ENCODE data around the gene CRHR2.

Gene CRHR2

DNA sequence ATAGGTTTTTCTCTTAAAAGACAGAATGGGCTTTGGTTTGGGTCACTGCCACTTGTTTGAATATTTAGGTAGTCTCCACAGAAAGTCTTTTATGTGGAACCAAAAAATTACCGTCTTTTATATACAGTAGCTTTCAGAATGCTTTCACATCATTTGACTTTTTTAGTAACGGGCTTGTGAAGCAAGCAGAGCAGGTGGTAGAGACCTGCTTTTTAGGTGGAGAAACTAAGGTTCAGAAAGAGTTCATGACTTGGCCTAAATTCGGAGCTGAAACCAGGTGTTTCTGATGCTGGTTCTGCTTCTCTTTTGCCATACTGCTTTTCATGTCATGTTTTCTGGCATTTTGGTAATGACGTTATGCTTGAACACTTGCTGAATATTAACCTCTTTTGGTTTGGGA, 51.3 kb downstream of the CRHR2 start:
- Histone ChIP-seq H3K4me3 (ENCODE audit: low read depth in 1 of 2, low read length in 1 of 2) (no peak overlapping the region), H3K4me1 (ENCODE audit: control insufficient read depth in 1 of 2, insufficient read depth in 1 of 2, low read depth in 1 of 2, low read length in 1 of 2) (no peaks in the 10 kb centered on the region), H3K9me3 (no peaks in the 10 kb centered on the region), H3K27ac (no peak overlapping the region), H3K36me3 (peaks cover 88% of the 10 kb centered on the region), H3K27me3 (no peaks in the 10 kb centered on the region)
- TF ChIP-seq, protein P1, sequence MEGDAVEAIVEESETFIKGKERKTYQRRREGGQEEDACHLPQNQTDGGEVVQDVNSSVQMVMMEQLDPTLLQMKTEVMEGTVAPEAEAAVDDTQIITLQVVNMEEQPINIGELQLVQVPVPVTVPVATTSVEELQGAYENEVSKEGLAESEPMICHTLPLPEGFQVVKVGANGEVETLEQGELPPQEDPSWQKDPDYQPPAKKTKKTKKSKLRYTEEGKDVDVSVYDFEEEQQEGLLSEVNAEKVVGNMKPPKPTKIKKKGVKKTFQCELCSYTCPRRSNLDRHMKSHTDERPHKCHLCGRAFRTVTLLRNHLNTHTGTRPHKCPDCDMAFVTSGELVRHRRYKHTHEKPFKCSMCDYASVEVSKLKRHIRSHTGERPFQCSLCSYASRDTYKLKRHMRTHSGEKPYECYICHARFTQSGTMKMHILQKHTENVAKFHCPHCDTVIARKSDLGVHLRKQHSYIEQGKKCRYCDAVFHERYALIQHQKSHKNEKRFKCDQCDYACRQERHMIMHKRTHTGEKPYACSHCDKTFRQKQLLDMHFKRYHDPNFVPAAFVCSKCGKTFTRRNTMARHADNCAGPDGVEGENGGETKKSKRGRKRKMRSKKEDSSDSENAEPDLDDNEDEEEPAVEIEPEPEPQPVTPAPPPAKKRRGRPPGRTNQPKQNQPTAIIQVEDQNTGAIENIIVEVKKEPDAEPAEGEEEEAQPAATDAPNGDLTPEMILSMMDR (IDR thresholded peaks at IDR 0.05): no peak

DNA sequence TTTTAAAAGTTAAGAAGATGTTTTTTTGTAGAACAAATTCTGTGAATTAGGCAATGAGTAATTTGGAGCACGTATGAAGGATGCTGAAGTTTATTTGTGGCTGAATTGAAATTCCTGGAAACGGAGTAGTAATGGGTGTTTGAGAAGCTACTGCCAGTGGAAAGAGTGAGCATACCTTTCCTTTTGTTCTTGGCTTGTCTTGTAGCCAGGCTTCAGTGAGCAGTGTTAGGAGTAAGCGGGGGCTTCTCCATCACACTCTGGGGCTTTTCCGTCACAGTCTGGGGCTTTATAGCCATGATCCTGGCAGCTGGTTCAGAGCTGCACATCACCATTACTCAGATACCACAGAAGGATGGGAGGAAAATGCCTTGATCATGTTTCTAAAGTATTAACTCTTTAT, 55.2 kb downstream of the CRHR2 start:
- Histone ChIP-seq H3K4me1 (ENCODE audit: control insufficient read depth in 1 of 2, insufficient read depth in 1 of 2, low read depth in 1 of 2, low read length in 1 of 2) (no peaks in the 10 kb centered on the region), H3K4me3 (ENCODE audit: low read depth in 1 of 2, low read length in 1 of 2) (no peak overlapping the region), H3K27ac (no peak overlapping the region), H3K36me3 (peaks cover 92% of the 10 kb centered on the region), H3K9me3 (no peaks in the 10 kb centered on the region), H3K27me3 (no peaks in the 10 kb centered on the region)
- TF ChIP-seq, protein P1 (IDR thresholded peaks at IDR 0.05): no peak

DNA sequence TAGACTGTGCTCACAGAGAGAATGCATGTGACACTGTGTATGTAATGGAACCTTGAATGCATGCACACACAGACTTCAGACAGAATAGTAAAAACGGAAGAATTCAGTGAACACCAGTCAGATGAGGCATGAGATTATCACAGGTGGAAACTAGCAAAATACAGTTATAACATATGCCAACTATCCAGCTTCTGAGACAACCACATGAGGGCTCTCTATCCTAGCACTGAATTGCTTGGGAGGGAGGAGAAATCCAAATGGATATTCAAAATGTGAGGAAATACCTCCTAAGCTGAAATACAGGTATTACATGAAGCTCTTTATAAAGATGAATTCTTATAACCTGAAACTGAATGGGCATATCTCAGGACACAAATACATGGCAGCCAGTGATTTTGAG, 57.0 kb downstream of the CRHR2 start:
- Histone ChIP-seq H3K9me3 (no peaks in the 10 kb centered on the region), H3K27me3 (no peaks in the 10 kb centered on the region), H3K4me3 (ENCODE audit: low read depth in 1 of 2, low read length in 1 of 2) (no peak overlapping the region), H3K4me1 (ENCODE audit: control insufficient read depth in 1 of 2, insufficient read depth in 1 of 2, low read depth in 1 of 2, low read length in 1 of 2) (no peaks in the 10 kb centered on the region), H3K27ac (no peak overlapping the region), H3K36me3 (peaks cover 97% of the 10 kb centered on the region)
- TF ChIP-seq, protein P1 (IDR thresholded peaks at IDR 0.05): no peak

DNA sequence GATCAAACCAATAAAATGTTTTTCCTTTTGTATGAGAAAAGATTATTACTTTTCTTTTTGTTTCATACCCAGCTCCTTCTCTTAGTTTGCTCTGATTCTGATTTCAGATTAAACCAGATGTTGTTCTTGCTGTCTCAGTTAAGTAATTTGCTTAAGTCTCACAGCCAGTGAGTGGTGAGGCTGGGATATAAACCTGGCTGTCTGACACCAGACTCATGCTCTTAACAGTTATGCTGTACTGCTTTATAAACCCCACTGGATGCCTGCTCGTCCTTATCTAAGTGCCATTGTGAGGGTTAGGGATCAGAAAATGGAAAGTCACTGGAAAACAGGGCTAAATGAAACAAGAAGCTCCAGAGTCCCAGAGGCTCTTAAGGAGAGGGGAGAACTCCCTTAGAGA, 63.3 kb downstream of the CRHR2 start:
- Histone ChIP-seq H3K27me3 (no peaks in the 10 kb centered on the region), H3K4me1 (ENCODE audit: control insufficient read depth in 1 of 2, insufficient read depth in 1 of 2, low read depth in 1 of 2, low read length in 1 of 2) (no peaks in the 10 kb centered on the region), H3K4me3 (ENCODE audit: low read depth in 1 of 2, low read length in 1 of 2) (no peak overlapping the region), H3K27ac (no peak overlapping the region), H3K9me3 (no peaks in the 10 kb centered on the region), H3K36me3 (peaks cover 84% of the 10 kb centered on the region)
- TF ChIP-seq, protein P1 (IDR thresholded peaks at IDR 0.05): no peak

DNA sequence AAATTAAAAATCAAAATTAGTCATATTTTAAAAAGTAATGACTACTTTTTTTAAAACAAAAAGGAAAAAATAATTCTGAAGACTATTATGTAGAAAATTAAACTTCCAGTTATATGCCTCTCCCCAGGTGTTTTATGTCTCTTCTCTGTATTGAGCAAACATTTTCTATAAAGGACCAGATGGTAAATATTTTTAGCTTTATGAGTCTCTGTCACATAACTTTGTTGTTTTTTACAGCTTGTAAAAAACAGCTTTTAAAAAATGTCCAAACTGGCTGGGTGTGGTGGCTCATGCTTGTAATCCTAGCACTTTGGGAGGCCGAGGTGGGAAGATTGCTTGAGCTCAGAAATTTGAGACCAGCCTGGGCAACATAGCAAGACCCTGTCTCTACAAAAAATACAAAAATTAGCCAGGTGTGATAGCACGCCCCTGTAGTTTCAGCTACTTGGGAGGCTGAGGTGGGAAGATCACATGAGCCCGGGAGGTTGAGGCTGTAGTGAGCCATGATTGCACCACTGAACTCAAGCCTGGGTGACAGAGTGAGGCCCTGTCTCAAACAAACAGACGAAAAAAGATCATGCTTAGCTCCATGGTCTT, 64.1 kb downstream of the CRHR2 start:
- TF ChIP-seq, protein P1 (IDR thresholded peaks at IDR 0.05): no peak
- Histone ChIP-seq H3K36me3 (peaks cover 84% of the 10 kb centered on the region), H3K27ac (no peak overlapping the region), H3K4me3 (ENCODE audit: low read depth in 1 of 2, low read length in 1 of 2) (no peak overlapping the region), H3K27me3 (no peaks in the 10 kb centered on the region), H3K9me3 (no peaks in the 10 kb centered on the region), H3K4me1 (ENCODE audit: control insufficient read depth in 1 of 2, insufficient read depth in 1 of 2, low read depth in 1 of 2, low read length in 1 of 2) (no peaks in the 10 kb centered on the region)

DNA sequence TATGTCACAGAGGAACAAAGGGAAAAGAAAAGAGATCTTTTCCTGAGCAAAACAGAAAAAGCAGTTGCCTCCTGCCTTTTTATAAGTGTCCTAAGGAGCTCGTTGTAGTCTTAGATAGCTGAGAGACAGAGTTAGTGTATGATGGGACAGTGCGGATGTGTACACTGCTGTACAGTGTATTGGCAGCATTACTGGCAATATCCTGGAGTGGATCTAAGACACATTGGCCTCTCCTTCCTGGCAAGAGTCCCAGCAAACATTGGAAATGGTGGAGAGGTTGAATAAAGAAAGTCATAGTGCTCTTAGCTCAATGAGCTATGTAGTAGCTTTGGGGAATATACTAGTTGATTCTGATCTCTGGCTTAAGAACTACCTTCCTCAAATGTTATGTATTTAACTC, 64.9 kb downstream of the CRHR2 start:
- Histone ChIP-seq H3K36me3 (peaks cover 85% of the 10 kb centered on the region), H3K4me3 (ENCODE audit: low read depth in 1 of 2, low read length in 1 of 2) (no peak overlapping the region), H3K9me3 (no peaks in the 10 kb centered on the region), H3K27ac (no peak overlapping the region), H3K27me3 (no peaks in the 10 kb centered on the region), H3K4me1 (ENCODE audit: control insufficient read depth in 1 of 2, insufficient read depth in 1 of 2, low read depth in 1 of 2, low read length in 1 of 2) (no peaks in the 10 kb centered on the region)
- TF ChIP-seq, protein P1 (IDR thresholded peaks at IDR 0.05): no peak

Data from neutrophil (primary cell).